WI38 (cell line): ENCODE measurements around the gene LYVE1.
A peak's percentile ranks its signal among the peaks of the same experiment; 100 is the strongest.

Experiments used
- H3K4me3 ChIP-seq: 2 replicates; pipeline ENCODE4 v1.5.1; 2011; ENCODE audit warnings: low read depth, mild to moderate bottlenecking, control low read depth, low read length
- TF ChIP-seq, protein P1 (sequence below): IDR thresholded peaks from 2 replicates; pipeline ENCODE4 v1.5.1; 2012; ENCODE audit warnings: low read depth, mild to moderate bottlenecking, control low read depth, low read length

The LYVE1 gene

DNA sequence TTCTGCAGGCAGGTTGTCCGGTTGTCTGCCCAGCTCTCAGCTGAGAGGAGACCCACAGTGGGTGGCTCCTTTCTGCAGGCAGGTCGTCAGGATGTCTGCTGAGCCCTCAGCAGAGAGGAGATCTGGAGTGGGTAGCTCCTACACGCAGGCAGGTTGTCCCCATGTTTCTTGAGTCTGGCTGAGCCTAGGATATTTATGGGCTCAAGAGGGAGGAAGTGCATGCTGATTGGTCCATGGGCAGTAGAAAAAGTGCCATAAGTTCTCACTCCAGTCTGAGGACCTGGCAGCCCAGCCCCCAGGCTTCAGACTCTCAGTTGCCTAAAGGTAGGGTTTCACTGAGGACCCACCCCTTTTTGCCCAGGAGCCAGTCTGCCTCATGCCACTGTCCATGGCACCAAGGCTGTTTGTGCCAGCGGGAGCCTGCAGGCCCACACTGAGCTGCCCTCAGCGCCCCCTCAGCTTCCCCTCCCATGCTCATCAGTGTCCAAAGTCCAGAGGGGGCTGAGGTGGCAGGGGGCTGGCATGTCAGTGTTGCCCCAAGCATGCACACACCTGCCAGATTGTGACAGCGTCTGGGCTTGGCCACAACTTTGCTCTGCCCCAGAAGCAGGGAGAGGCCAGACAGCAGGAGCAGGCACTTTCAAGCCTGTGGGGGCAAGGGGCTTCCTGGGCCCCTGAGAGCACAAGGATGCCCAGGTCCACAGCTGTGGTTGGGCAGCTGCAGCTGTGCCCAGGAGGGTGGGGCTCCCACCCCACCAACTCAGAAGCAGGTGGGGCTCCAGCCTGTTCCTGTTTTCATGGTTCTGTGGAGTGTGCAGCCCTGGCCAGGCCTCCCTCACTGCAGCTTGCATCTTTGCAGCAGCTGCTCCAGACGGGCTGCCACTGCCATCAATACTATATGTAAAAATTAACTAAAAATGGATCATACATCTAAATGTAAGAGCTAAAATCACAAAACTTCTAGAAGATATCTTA lies 23.7 kb downstream of the LYVE1 start:
- TF ChIP-seq, protein P1, sequence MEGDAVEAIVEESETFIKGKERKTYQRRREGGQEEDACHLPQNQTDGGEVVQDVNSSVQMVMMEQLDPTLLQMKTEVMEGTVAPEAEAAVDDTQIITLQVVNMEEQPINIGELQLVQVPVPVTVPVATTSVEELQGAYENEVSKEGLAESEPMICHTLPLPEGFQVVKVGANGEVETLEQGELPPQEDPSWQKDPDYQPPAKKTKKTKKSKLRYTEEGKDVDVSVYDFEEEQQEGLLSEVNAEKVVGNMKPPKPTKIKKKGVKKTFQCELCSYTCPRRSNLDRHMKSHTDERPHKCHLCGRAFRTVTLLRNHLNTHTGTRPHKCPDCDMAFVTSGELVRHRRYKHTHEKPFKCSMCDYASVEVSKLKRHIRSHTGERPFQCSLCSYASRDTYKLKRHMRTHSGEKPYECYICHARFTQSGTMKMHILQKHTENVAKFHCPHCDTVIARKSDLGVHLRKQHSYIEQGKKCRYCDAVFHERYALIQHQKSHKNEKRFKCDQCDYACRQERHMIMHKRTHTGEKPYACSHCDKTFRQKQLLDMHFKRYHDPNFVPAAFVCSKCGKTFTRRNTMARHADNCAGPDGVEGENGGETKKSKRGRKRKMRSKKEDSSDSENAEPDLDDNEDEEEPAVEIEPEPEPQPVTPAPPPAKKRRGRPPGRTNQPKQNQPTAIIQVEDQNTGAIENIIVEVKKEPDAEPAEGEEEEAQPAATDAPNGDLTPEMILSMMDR = no peak
- no peak overlapping the region for H3K4me3 ChIP-seq

DNA sequence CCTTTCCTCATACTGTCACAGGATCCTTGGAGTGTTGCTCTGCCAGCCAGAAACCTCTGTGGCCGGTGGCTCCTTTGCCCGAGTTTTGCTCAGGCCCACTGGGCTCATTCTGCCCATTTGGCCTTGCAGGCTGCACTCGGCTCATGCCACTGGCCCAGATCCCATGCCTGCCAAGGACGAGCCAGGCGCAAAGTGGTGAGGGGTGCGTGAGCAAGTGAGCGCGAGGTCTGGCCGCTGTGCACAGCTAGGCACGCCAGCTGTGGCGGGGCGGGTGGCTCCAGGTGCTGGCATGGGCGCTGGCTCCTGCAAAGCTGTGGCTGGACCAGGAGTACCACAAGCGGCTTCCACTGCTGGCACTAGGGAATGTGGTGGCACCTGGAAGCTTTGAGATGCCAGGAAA lies 24.7 kb downstream of the LYVE1 start:
- TF ChIP-seq, protein P1 = no peak
- H3K4me3 ChIP-seq = no peak overlapping the region

DNA sequence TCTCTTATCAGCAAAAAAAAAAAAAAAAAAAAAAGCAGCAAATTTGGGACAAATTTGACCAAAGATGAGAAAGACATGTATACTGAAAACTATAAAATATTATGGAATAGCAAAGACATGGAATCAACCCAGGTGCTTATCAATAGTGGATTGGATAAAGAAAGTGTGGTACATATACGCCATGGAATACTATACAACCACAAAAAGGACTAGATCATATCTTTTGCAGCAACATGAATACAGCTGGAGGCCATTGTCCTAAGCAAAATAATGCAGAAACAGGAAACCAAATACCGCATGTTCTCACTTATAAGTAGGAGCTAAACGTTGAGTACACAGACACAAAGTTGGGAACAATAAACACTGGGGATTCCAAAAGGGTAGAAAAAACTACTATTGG lies 25.7 kb downstream of the LYVE1 start:
- no peak overlapping the region for H3K4me3 ChIP-seq
- TF ChIP-seq, protein P1 = no peak

DNA sequence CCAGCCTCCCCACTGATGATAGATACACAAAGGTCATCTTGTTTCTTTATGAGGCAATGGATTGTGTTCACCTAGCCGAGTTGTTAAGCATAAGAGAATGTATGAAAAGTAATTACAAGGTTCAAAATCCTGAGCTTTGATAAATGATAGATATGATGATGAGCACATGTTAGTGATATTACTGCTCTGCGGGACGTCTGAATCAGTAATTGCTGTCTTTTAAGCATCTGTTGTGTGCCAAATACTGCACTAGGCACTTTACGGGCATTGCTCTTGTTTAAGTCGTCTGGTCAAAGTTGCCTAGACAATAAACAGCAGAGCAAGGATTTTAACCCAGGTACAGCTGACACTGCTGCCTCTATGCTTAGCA lies 26.9 kb downstream of the LYVE1 start:
- peak overlapping the region; percentile 82 for H3K4me3 ChIP-seq
- TF ChIP-seq, protein P1 = no peak

DNA sequence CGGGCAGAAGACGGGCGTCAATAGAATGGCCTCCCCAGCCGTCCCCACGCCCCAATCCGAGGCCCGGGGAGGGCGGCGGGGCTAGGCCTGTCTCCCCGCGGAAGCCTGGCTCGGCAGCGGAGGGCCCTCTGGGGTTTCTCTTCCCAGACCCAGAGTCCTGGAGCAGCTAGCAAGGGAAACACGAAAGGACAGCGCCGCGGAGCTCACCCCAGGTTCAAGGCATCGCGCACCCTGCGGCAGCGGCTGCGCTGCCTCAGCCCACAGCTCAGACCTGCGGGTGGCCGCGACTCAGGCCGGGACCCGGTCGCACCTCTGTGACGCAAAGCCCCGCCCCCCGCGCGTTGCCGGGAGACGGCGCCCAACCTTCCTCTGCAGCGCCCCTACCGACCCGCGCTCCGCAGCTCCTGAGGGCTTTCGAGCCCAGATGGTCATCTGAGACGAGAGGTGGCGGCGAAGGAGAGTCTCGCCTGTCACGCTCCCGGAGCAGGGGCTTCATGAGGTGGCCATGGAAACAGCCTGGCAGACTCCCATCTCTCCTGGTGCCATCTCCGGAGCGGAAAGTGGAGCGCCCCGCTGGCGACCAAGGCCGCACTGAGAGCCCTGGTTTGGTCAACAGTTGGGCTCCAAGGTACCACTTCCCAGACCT lies 27.4 kb downstream of the LYVE1 start, which contains the start of gene RNF141:
RNF141 (minus strand) TSS at position 273 of the 646 bp plus-strand sequence. CDS start 7,029 bp downstream, outside the sequence.
- peak within 1 kb of the TSS; percentile 82 for H3K4me3 ChIP-seq
- TF ChIP-seq, protein P1 = peak; percentile 81

DNA sequence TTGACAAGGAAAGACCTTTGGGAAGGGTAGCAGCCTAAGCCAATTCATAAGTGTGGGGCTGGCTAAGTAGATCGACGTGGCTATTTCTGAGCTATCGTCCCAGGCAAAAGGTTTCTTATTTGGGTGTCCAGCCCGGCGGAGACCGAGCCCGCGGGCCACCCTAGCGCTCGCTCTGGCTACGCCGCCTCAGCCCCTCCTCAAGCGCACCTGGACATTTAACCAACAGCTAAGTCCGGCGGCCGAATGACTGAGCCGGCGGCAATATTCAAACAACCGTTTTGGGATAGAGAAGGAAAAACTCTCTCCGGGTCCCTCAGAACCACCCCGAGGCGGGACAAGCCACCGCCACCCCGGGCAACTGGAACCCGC lies 27.9 kb downstream of the LYVE1 start:
- TF ChIP-seq, protein P1 = no peak
- H3K4me3 ChIP-seq = peak overlapping the region; percentile 82

DNA sequence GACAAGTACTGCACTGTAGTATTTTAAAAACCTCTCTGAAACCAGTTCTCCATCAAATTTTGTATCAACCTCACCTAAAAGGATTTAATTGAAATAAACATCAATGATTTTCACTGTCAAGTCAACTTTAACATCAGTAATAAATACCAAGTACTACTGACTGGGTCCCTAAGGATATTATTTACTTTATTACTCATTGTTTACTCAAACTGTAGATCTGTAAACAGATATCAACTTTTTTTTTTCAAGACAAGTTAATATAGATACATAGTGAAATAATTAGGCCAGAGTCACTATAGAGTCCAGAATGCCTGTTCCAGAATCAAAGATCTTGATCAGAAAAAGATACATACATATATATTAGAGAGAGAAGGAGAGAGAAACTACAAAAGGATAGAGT lies 29.1 kb downstream of the LYVE1 start:
- TF ChIP-seq, protein P1 = no peak
- H3K4me3 ChIP-seq = peak overlapping the region; percentile 82
